ENCODE measurements around the gene SCMH1.

SCMH1 gene

DNA sequence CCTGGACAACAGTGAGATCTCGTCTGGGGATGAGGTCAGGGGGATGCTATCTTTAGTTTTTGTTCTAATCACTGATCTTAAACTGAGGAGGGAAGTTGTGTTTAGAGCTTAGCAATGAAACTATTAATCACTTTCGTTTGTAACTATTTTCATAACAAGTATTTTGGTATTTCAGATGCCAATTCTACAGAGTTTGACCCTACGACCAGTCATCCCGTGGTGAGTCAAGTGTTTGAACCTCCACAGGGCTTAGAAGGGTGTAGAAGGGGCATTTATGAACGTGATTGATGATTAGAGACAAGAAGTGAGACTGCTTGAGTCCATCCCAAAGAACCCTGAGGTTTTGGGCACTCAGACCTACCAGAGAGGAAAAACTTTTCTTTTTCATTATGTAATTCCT lies 236.2 kb downstream of the SCMH1 start:
- Histone ChIP-seq H3K36me3 (ENCODE audit: control insufficient read depth, low read length) (peaks cover 99% of the 10 kb centered on the region), H3K4me2 (ENCODE audit: low read length) (no peak overlapping the region), H3K4me1 (ENCODE audit: control insufficient read depth, low read length) (peaks cover 25% of the 10 kb centered on the region), H3K27ac (ENCODE audit: low read depth, low read length) (no peak overlapping the region), H3K9me2 (replicated peaks; ENCODE audit: control insufficient read depth, low read length) (no peaks in the 10 kb centered on the region), H4K20me1 (ENCODE audit: control insufficient read depth, insufficient read depth, low read depth, low read length) (peaks cover 8% of the 10 kb centered on the region; the same call in 1 of the 2 replicates), H3K9me3 (ENCODE audit: control insufficient read depth, insufficient read depth, low read length) (no peaks in the 10 kb centered on the region), H3F3A (ENCODE audit: control insufficient read depth, insufficient read depth) (peaks cover 12% of the 10 kb centered on the region; the same call in 1 of the 2 replicates), H3K4me3 (ENCODE audit: low read length) (no peak overlapping the region), H3K27me3 (ENCODE audit: control insufficient read depth, low read length) (no peaks in the 10 kb centered on the region), H3K79me2 (ENCODE audit: control insufficient read depth, low read length) (peaks cover 16% of the 10 kb centered on the region)
- no peak for TF ChIP-seq EZH2phosphoT487 (IDR thresholded peaks at IDR 0.05; ENCODE audit: borderline replicate concordance, low read length)
- TF ChIP-seq CTCF (IDR thresholded peaks at IDR 0.05; ENCODE audit: low read depth, low read length, poor library complexity, severe bottlenecking): no peak

GRCh38 chr1:41003640-41004220 lies 238.4 kb downstream of the SCMH1 start:
- Histone ChIP-seq H3K4me2 (ENCODE audit: low read length) (peak overlapping the region; percentile 16; the same call in 1 of the 2 replicates), H3K27ac (ENCODE audit: low read depth, low read length) (peak overlapping the region; percentile 32), H4K20me1 (ENCODE audit: control insufficient read depth, insufficient read depth, low read depth, low read length) (peaks cover 13% of the 10 kb centered on the region; the same call in 1 of the 2 replicates), H3K36me3 (ENCODE audit: control insufficient read depth, low read length) (peaks cover 96% of the 10 kb centered on the region), H3K27me3 (ENCODE audit: control insufficient read depth, low read length) (no peaks in the 10 kb centered on the region), H3K79me2 (ENCODE audit: control insufficient read depth, low read length) (peaks cover 27% of the 10 kb centered on the region), H3K9me2 (replicated peaks; ENCODE audit: control insufficient read depth, low read length) (no peaks in the 10 kb centered on the region), H3K9me3 (ENCODE audit: control insufficient read depth, insufficient read depth, low read length) (no peaks in the 10 kb centered on the region), H3K4me1 (ENCODE audit: control insufficient read depth, low read length) (peaks cover 25% of the 10 kb centered on the region), H3F3A (ENCODE audit: control insufficient read depth, insufficient read depth) (peaks cover 12% of the 10 kb centered on the region; the same call in 1 of the 2 replicates), H3K4me3 (ENCODE audit: low read length) (no peak overlapping the region)
- TF ChIP-seq CTCF (IDR thresholded peaks at IDR 0.05; ENCODE audit: low read depth, low read length, poor library complexity, severe bottlenecking) (peak; percentile 66), EZH2phosphoT487 (IDR thresholded peaks at IDR 0.05; ENCODE audit: borderline replicate concordance, low read length) (no peak)

DNA sequence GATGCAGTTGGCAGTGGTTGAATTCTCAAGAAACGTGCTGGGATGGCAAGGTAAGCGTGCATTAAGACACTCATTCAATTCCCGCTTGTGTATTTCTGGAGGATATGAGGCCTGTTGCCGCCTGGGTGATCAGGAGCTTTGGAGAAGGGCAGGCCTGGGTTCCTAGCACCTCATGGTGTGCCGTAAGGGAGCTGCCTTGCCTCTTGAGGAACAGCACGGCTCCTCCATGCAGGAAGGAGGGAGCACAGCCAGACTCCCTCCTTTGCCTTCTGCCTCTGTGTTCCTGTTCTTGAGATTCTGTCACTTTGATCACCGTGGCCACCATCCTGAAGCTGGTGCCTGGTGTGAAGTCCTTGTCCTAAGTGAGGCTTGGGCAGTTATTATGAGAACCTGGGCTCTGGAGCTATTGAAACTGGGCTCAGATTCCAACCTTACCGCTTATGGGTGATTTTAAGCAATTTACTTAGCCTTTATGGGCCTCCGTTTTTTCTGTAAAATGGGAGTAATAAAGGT lies 238.9 kb downstream of the SCMH1 start:
- TF ChIP-seq CTCF (IDR thresholded peaks at IDR 0.05; ENCODE audit: low read depth, low read length, poor library complexity, severe bottlenecking): no peak
- TF ChIP-seq EZH2phosphoT487 (IDR thresholded peaks at IDR 0.05; ENCODE audit: borderline replicate concordance, low read length): no peak
- H3K27ac ChIP-seq (ENCODE audit: low read depth, low read length): peak overlapping the region; percentile 32
- peaks cover 31% of the 10 kb centered on the region for H3K79me2 ChIP-seq (ENCODE audit: control insufficient read depth, low read length)
- no peaks in the 10 kb centered on the region for H3K27me3 ChIP-seq (ENCODE audit: control insufficient read depth, low read length)
- H3F3A ChIP-seq (ENCODE audit: control insufficient read depth, insufficient read depth): peaks cover 12% of the 10 kb centered on the region; the same call in 1 of the 2 replicates
- peaks cover 13% of the 10 kb centered on the region; the same call in 1 of the 2 replicates for H4K20me1 ChIP-seq (ENCODE audit: control insufficient read depth, insufficient read depth, low read depth, low read length)
- H3K4me1 ChIP-seq (ENCODE audit: control insufficient read depth, low read length): peaks cover 25% of the 10 kb centered on the region
- H3K4me2 ChIP-seq (ENCODE audit: low read length): peak overlapping the region; percentile 16
- H3K4me3 ChIP-seq (ENCODE audit: low read length): no peak overlapping the region
- no peaks in the 10 kb centered on the region for H3K9me3 ChIP-seq (ENCODE audit: control insufficient read depth, insufficient read depth, low read length)
- H3K36me3 ChIP-seq (ENCODE audit: control insufficient read depth, low read length): peaks cover 96% of the 10 kb centered on the region
- H3K9me2 ChIP-seq (replicated peaks; ENCODE audit: control insufficient read depth, low read length): no peaks in the 10 kb centered on the region
